Stimulated activated CD4-positive, alpha-beta T cell treated with anti-CD3 and anti-CD28 coated beads, Interleukin-1b, Interleukin-23, amount 100 ng/mL, for 1 hour (primary cell): ENCODE measurements around the gene IST1.
"Not testable (repeated sequence)": the region's sequence is repeated elsewhere in the genome, so short reads cannot be mapped to it uniquely, and the experiment has no call there.

ENCODE experiments used
- DNase-seq, 2 donors: peaks; one replicate each; pipeline ENCODE4 v3.0.0-alpha.2; 2020; ENCODE audit warnings: low read depth in 2 of 2

IST1 gene

GRCh38 chr16:71894921-71895678 lies at the start of gene IST1:
Gene IST1, plus strand, starts transcription at chr16:71895531. Its CDS starts 20,110 bp downstream, at chr16:71915641.
- peak; percentile 92 to 94 for DNase-seq

DNA sequence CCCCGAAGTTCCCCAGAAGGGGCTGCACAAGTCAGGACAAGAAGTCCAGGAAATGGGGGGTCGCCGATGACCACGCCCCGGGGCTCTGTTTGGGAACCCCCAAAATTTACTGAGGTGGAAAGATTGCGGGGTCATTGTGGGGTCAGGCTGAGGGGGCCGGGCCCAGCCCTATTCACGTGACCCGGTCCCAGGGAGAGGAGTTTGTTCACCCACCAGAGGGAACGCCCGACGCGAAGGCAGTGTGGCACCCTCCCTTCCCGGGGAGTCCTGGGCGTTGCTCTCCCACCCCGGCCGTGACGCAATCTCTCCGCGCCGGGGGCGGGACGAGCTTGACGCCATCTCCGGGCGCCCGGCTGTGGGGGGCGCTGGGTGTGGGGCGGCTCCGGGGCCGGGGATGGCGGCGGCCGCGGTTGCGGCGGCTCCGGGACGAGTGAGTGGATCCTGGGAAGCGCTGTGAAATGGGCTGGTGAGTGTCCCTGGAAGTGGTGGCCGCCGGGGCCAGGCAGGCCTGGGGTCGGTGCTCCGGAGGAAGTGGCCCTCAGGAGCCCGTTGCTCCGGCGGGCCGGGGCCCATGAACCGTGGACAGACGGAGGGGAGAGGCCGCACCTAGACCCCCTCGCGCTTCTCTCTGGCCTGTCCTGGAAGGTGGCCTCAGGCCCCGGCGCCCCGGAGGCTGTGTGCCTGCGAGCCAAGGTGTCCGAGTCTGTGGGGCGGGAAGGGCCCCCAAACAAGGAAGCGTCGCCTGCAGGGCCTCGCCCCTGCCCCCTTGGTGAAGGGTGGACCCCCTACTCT lies 49.5 kb upstream of the IST1 start, which contains the start of gene ATXN1L:
Gene ATXN1L (plus strand): TSS at position 338 of the 792 bp plus-strand sequence. CDS start 3,765 bp downstream, outside the sequence.
- DNase-seq, result peak; percentile 81 to 89

DNA sequence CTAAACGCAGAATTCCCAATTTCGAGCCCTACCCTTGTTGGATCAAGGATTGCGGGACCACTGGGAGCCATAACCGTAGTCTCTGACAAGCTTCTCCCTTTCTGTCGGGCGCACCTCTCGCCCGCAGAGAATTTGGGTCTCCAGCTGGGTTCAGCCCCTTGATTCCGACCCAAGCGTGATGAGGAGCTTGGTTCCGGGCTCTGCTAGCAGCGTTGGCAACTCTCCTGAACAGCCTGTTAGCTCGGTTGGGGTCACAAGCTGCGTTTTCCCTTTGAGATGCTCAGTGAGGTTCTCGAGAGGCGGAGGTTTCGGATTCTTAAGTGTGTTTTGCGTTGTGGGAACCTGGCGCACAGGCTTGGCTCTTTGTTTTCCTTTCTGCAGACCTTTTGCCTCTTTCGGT lies 48.9 kb upstream of the IST1 start:
- no peak for DNase-seq

- no peak for DNase-seq
Measured at GRCh38 chr16:71847096-71847495, 48.2 kb upstream of the IST1 start.

DNA sequence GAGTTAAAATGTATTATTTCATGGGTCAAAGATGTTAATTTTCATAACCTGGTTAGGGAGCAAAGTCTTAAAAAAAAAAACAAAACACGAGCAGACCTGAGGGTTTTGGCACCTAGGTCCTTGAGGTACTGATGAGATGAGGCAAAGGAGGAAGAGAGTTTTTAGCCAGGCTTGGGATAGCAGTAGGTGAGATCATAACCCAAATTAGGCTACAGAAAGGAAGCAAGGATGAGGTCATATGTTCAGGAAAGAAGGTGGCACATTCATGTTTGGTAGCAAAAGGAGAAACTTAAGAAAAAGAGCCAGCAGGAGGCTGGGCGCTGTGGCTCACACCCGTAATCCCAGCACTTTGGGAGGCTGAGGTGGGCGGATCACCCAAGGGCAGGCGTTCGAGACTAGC lies 46.7 kb upstream of the IST1 start:
- DNase-seq, result no peak

GRCh38 chr16:71851746-71852145 lies 43.6 kb upstream of the IST1 start:
- DNase-seq, result no peak

DNA sequence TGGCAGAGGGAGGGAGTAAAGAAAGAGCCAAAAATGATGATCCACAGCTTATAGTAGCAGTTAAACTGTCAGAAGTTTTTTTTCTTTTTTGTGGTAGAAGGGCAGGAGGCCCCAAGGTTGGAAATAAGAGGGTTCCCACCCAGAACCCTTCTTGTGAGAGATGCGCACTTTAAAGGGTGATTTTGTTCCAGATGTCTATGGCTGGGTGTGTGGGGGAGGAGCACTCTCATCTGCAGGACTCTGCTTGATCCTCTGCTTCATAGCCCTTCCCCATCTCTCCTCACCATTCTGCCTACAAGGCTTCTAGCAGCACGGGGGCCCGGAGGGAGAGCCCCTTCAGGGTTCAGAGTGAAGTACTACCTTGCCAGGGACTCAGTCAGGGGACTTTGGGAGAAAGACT lies 43.2 kb upstream of the IST1 start:
- DNase-seq, result no peak

- DNase-seq, result no peak
Measured at GRCh38 chr16:71852561-71852960, 42.8 kb upstream of the IST1 start.

GRCh38 chr16:71853413-71853812 lies 41.9 kb upstream of the IST1 start:
- DNase-seq, result no peak

DNA sequence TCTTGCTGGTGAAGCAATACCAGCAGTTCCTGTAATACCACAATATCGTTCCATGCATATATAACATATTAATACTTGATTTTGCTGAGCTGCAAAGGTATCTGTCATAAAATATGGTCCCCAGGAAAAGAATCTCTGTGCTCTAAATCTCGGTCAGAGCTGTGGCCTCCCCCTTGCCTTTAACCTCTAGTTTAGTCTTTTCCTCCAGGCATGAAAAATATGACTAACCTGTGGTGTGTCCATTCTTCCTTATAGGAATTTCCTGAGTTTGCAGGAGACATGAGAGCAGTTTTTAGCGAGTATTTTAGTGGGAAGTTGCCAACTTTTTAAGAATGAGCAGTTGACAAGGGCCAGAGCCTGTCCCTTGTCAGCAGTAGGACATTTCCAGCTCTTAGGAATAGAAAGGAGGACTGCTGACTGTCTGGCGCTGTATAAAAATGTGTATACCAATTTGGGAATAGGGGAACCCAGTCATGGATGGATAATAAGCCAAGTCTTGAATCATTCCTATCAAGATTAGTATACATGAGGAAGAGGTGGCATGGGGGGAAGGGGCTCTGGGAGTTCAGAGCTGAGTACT lies 40.9 kb upstream of the IST1 start:
- no peak for DNase-seq

DNA sequence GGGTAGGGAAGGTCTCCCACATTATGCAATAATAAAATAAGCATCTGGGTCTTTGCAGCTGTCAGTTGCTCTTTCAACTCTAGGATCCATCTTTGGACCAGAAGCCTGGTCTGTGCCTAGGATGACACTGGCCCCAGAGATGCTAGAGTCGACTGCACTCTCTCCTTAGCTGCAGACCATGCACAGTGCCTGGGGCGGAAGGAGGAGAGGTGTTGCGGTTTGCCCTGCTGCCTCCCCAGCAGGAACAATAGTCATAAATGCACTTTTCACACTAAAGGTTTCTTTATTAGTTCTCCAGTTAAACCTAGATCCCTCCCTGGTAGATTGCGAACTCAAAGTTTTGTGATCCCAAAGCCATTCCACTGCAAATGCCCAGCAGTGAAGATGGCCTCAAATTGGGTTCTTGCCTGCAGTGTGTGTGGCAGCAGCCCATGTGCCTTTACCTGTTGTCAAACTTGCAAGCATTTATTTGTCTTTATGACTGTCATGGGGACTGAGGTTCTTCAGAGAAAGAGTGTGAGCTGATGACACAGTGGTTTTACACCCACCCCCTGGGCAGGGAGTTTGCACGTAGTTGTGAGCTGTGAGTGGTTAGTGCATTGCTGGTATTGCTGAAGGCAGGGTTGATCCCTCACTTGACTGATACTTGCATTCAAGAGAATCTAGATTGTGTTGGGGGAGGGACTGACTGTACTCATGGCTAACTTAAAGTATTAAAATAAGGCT lies 39.2 kb upstream of the IST1 start:
- DNase-seq, result no peak

- DNase-seq, result no peak
Measured at GRCh38 chr16:71859762-71860521, 35.4 kb upstream of the IST1 start.

DNA sequence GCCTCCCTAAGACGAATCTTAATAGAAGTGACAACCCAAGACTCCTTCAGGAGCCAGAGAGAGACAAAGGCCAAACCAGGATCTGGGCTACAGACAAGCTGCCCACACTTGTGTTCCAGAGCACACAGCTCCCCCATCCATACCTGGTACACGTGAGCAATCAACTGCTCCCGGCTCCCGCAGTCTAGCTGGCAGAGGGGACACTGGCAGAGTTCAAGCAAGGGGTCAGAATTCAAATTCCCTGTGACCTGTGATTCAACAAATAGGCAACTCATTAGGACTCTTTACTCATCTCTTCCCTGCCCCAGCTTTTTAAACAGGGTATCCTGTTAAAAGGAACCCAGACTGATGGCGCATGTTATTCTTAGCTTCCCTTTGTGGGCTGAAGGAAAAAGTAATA lies 31.3 kb upstream of the IST1 start:
- DNase-seq, result no peak

GRCh38 chr16:71865173-71865863 lies 30.0 kb upstream of the IST1 start:
- DNase-seq, result no peak

- DNase-seq, result not testable (repeated sequence)
Measured at GRCh38 chr16:71867175-71867574, 28.2 kb upstream of the IST1 start.

DNA sequence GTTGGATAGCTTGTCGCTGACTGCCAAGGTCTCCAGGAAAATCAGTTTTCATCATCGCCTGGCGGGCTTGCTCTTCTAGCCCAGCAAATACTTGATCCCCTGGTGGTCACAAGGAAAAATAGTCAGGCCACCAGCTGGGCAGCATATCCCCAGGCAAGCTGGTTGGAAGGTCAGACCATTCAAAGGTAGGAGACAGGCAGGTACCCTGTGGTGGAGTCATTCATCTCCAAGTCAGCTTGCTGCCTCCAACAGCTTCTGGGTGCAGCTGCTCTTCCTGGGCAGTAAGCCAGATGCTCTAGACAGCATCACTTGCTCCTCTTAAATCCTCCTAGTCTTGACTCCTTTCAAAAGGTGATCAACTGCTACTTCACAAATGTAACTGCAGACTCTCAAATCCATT lies 27.4 kb upstream of the IST1 start:
- DNase-seq, result no peak

DNA sequence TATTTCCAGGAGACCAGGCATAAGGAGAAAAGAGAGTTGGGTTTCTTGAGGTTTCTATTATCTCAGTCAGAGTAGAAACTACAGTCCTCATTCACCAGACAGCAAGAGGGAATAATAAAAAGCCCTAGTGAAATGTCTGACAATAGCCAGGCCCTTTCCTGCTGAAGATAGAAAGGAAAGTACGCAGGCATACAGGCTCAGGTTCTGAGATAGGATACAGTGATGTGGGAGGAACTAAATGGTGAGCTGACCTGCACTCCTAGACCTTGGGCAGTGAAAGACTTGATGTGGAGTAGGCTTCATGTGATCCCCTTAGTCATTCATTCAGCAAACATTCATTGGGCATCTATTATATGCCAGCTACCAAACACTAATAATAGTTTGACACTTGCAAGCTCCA lies 26.2 kb upstream of the IST1 start:
- no peak for DNase-seq

DNA sequence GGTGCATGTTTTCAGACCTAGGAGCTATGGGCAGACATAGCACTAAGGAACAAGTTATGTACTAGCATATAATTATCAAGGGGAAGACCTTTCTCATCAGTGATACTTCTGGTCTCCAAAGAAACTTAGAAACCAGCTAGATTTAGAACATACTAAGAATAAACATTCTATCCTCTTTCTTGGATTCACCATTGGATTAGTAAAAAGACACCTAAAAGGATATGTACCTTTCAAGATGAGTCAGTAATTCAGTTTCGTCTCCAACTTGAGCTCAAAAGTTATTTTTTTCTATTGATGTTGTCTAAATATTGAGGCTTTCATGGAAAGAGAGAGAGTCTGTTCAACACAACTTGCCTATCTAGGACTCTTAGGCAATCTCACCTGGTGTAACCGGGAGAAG lies 24.5 kb upstream of the IST1 start:
- DNase-seq, result no peak

DNA sequence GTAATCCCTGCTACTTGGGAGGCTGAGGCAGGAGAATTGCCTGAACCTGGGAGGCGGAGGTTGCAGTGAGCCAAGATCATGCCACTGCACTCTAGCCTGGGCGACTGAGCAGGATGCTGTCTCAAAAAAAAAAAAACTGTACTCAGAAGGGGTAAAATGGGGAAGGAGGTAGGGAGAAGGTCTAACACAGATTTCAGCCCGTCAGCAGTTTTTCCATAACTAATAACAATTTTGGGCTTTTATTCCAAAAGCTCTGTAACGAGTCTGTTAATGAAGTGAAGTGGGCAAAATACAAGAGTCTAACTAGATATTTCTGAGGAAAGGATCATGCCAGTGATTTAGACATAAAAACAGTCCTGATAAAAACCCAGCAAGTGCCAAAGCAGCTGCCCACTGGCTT lies 22.1 kb upstream of the IST1 start:
- no peak for DNase-seq

DNA sequence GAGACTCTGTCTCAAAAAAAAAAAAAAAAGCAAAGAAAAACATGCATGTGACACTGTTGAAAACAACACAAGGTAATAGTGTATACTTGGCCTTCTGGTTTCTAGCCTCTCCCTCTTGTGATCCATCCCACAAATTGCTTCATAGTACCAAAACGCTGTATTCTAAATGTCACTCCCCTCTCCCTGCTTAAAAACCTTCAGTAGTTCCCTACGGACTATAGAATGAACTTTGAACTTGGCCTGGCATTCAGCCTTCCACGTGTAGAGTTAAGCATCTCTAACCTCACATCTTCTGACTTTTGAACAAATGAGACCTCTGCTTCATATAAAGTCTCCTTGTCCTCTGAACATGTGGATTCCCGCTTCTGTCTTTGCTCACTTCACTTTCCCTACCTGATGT lies 16.4 kb upstream of the IST1 start:
- no peak for DNase-seq

DNA sequence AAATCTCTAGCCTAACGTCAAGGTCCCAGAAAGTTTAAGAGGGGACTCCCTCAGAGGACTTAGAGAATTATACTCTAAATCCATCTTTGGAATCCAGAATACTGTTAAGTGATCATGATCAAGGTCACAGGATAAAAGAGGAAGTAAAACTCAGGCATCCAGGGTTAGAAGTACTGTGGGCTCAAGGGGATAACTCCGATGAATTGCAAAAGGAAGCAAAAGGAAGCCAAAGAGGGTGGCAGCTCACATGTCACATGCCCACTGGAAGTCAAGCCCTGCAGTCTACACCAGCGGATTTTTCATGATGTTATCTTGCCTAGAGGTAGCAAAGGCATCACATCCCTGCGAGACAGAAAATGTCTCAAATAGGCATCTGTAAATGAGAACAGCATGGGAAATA lies 15.2 kb upstream of the IST1 start:
- no peak for DNase-seq
